NCI-H226 (cell line): ENCODE data around the gene NDEL1.
"Not testable (repeated sequence)": the region's sequence is repeated elsewhere in the genome, so short reads cannot be mapped to it uniquely, and the experiment has no call there.

Experiments used
- DNase-seq: peaks from one replicate; pipeline ENCODE4 v3.0.0-alpha.2; 2015

Gene NDEL1, protein sequence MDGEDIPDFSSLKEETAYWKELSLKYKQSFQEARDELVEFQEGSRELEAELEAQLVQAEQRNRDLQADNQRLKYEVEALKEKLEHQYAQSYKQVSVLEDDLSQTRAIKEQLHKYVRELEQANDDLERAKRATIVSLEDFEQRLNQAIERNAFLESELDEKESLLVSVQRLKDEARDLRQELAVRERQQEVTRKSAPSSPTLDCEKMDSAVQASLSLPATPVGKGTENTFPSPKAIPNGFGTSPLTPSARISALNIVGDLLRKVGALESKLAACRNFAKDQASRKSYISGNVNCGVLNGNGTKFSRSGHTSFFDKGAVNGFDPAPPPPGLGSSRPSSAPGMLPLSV

DNA sequence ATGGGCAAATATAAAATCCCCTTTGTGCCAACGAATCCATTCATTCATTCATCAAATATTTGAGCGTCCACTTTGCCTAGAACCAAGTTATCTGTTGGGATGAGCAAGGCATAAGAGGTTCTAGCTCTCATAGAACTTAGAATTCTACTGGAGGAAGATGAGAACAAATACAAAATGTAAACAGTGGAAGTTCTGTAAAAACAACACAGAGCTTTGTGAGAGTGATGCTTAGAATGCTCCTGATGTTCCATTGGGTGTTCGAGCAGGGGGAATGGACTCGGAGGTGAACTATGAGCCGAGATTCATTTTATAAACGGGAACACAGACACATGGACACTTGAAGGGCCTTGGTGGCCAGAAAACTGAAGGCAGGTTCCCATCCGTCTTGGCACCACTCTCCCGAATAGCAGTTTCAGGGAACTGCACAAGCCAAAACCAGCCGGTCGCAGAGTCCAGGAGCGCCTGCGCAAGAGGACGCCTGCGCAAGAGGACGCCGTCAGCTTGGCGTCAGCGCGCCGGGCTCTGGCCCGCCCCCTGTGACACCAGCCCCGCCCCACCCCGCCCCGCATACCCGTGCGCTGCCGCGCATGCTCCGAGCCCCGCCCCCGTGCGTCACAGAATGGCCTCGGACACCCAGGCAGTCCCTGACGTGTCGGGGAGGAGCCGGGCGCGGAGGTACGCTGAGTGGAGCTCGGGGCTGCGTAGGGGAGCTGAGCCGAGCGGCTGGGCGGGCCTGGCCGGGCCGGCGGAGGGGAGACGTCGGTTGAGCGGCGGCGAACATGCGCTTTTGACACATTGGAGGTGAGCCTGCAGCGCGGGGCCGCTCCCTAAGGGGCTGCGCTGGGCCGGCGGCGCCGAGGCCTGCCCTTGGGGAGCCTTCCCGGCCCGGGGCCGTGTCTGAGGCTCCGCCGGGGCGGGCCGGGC, at the start of gene NDEL1:
TSS of gene NDEL1 (plus strand) at position 640 of the 924 bp plus-strand sequence. CDS start 8,388 bp downstream, outside the sequence.
- DNase-seq: peak; percentile 97

DNA sequence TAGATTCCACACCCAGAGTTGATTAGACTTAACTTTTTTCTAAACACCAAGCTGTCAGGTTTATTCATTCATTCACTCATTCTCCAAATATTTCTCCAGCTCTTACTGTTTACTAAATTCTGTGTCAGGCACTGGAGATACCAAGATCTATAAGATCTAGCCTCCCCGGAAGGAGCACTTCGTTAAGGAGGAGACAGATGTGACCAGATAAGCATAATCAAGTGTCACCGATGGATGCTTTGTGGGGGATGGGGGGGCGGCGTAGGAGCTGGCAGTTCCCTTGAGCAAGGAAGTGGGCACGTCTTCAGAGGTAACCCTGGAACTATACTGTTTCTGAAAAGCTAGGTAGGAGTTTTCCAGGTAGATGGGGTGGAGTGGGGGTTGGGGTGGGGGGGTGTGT, 48.8 kb upstream of the NDEL1 start:
- no peak for DNase-seq

DNA sequence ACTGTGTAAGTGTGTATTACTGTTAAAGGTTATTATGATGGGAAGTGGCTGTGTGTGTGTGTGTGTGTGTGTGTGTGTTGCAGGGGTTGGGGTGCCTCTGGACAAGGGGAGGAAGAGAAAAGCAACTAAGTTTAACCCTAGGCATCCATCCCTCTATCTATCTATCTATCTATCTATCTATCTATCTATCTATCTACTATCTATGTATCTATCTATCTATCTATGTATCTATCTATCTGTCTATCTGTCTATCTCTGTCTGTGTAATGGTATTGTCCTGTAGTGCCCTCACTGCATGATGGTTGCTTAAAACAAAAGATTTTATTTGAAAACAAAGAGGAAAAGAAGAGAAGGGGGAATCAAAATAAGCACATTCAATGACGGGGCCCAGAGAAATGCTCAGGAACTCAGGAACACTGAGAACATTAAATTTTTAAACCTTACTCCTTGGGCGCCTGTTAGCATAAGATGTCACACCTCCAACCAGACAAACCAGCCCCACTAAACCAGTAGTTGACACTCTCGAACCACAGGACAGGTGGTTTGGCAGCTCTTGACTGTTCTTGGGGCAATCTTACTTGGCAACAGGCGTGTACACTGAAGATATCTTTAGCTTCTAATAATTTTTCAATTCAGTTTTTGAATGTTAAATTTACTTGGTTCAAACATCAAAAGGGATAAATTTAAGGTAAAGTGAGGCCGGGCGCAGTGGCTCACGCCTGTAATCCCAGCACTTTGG, 47.6 kb upstream of the NDEL1 start:
- DNase-seq: no peak

DNA sequence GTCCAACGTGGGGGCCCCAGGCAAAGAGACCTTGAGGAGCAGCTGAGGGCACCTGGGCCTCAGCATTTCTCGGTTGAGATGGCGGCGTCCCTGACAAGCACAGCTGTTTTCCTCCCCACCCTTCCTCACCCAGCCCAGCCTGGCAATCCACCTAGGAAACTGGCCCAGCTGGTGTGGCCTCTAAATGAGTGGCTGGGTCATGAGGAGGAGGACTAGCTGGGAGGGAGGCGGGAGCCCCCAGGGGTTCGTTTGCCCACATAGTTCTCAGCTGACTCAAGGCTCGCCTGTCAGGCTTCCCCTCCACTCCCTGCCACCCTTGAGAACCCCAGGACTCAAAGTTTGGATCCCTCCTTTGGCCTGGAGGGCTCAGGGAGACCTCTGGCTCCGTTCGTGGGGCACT, 44.0 kb upstream of the NDEL1 start:
- DNase-seq: peak; percentile 55

DNA sequence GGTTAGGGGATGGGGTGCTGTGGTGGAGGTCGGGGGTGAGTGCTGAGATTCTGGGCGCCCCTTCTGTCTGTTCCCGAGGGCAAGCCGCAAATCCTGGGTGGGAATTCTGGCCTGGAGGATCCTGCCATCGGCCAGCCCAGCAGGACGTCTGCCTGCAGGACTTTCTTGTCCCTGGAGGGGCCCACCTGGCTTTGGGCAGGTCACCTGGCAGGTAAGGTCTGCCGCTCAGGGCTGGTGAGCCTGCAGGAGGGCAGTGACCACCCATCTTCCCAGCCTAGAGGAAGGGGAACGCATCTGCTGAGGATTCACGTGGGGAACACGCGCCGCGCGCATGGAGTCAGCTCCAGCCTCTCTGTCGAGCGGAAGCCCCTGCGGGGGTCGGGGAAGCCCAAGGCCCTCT, 43.4 kb upstream of the NDEL1 start:
- no peak for DNase-seq

DNA sequence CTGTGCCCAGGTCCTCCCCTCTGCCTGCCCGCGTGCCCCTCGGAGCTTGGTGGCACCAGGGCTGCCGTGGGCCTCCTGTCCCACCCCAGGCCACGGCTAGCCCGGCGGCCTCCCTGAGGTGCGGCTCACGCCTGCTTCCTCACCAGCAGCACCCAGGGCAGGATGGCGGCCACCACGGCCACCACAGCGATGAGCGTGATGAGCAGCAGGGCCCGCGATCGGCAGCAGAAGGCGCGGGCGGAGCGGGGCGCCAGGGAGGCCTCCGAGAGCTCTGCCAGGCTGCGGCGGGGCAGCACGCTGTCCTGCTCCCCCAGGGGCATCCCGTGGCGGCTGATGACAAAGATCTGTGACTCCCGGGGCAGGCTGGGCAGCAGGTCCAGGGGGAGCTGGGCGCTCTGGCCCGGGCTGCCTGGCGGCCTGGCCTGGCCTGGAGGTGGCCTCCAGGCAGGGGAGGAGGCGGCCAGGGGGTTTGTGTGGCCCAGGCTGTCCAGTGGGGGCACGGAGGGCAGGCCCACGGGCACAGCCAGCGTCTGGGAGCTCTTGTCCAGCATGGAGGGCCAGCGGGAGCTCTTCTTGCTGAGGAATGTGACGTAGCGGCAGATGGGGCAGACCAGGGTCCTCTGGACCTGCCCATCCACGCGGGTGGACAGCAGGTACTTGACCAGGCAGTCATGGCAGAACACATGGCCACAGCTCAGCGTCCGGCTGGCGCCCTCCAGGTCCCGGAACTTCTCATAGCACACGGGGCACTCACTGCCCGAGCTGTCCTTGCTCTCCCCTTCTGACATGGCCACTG, 42.8 kb upstream of the NDEL1 start:
- no peak for DNase-seq

DNA sequence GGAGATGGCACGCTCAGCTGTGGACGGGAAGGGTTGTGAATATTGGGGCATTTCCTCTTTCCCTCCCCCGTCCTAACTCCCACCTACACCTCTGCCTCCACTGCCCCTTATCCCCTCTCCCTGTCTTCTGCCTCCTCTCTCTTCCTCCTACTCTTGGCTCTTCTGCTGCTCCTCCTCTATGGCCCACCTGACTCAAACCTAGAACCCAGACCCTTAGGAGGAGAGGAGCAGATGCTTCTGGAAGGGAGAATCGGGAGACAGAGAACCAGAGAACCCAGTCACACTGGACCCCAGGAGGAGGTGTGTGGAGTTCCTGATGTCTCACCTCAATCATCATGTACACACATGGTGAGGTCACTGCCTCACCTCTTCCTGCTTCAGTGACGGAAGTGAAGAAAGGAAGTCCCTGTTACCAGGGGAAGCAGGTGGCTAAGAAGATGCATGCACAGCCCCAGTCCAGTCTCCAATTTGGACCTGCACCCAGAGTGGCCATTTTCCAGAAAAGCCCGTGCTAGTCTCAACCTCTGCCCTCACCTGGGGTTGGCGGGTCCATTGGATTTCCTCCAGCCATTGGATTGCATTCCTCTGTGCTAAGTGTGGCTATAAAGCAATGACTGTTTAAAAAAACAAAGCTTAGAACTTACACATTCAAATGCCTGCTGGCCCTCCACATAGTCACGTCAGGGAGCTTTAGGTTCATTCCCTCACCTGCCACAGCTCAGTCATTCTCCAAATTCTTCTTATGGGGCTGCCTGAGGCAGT, 42.0 kb upstream of the NDEL1 start:
- peak; percentile 28 for DNase-seq

DNA sequence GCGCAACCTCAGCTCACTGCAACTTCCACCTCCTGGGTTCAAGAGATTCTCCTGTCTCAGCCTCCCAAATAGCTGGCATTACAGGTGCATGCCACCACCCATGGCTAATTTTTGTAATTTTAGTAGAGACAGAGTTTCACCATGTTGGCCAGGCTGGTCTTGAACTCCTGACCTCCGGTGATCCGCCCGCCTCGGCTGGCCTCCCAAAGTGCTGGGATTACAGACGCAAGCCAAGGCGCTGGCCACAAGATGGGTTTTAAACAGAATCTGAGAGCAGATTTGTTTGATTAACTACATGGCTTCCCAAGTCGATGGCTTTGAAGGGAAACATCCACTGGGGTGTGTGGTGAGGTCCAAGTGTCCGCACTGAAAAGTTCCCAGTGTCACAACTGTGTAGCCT, 41.2 kb upstream of the NDEL1 start:
- DNase-seq: not testable (repeated sequence)

DNA sequence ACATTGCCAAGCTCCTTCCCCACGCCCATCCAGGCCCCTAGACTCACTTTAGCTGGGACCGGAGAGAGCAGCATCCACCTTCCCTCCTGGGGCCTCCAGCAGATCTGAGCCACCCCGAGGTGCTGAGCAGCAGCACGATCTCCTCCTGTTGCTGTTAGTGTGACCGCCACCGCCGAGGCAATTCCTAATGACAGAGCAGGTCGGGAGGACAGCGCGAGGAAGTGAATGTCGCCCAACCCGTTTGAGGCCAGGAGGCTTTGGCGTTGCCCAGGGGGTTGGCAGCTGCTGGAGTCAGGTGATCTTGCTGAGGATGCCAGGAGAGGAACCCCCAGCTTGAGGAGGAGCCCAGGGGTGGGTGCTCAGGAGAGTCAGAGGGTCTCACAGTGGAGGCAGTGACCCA, 38.0 kb upstream of the NDEL1 start, which contains the start of gene RNF222:
TSS of gene RNF222 (minus strand) at position 192 of the 400 bp plus-strand sequence. CDS start 4,366 bp downstream, outside the sequence.
- DNase-seq: no peak

DNA sequence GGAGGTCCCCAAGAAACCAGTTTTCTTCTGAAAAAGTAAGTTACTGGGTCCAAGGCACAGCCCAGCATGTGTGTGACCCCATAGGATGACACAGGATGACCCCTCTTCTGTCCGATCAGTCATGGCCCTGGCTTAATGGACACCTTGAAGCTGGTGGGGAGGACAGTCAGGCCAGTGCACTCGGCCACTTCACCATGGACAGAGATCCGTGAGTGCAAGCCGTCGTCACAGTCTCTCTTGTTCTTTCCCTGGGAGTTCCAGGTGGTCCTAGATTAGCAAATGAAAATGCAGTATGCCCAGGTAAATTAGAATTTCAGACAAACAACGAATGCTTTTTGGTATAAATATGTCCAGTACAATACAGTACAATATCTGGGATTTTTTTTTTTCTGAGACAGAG, 36.7 kb upstream of the NDEL1 start:
- no peak for DNase-seq

DNA sequence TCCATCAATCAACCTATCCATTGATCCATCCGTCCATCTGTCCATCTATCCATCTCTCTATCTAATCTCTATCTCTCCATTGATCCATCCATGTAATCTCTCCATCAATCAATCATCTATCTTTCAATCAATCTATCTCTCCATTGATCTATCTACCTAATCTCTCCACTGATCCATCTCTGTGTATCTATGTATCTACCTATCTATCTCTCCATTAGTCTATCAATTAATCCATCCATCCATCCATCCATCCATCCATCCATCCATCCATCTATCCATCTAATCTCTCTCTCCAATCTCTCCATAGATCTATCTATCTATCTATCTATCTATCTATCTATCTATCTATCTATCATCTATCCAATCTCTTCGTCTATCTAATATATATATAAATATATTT, 34.6 kb upstream of the NDEL1 start:
- no peak for DNase-seq

DNA sequence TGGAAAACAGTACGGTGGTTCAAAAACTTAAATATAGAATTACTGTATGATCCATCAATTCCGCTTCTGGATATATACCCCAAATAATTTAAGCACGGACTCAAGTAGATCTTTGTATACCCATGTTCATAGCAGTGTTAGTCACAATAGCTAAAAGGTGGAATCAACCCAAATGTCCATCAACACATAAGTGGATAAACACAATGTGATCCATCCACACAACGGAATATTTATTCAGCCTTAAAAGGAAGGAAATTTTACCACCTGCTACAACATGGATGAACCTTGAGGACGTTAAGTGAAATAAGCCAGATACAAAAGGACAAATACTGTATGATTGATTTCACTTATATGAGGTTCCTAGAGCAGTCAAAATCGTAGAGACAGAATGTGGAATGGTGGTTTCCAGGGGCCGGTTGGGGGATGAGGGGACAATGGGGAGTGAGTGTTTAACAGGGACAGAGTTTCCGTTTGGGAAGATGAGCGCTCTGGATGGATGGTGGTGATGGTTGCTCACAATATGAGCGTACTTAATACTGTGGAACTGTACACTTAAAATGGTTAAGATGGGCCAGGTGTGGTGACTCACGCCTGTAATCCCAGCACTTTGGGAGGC, 32.7 kb upstream of the NDEL1 start:
- no peak for DNase-seq

DNA sequence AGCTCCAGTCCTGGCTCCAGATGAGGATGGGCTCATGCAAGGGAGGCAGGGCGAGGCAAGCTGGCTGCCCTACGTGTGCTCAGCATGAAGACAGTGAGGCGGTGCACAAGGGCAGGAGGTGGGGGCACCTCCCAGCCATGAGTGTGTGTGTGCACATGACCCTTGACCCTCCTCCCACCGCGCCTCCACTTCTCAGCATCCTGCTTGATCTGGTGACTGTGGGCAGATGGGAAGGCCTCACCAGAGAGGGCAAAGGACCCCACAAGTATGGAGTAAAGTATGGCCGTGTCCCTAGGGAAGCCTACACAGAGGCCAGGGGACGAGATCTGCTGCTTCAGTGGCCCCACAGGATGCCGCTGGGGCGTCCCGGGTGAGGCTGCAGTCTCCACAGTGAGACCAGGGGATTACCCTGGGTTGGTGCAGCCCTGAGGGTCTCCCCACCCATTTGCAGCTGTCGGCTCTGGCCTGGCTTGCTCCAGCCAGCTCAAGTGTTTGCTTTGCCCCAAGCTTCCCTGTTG, 30.1 kb upstream of the NDEL1 start:
- no peak for DNase-seq

DNA sequence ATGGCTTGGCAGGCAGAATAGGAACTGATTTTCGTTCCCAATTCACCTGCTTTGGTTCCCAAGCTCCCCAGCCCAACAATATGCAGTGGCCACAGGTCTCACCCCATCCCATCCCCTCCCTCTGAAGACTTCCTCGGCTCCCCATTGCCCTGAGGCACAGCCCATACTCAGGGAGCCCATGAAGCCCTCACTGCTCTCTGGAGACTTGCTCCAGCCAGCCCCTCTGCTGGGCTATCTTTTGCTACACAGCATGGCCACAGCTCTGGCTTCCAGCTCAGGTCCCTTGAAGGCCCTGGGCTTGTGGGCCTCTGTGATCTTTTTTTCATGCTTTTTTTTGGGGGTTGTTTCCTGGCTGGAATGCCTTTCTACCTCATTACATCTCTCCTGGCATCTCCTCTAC, 29.5 kb upstream of the NDEL1 start:
- no peak for DNase-seq

DNA sequence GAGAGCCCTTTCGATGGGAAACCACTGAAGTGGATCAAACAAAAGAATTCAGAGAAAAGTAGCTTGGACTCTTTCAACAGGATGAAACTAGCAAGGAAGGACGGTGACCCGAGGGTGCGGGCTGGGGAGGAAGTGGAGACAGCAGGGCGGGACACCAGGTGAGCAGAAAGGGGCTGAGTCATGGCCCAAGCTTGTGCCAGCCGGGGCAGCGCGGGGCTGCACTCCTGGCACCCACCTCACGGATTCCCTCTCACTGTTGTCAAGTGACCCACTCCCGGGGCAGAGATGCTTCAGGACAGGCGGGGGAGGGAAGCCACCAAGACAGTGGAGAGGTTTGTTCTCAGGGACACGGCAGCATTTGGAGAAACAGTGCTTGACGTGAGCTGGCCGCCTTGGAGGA, 27.3 kb upstream of the NDEL1 start:
- DNase-seq: no peak

DNA sequence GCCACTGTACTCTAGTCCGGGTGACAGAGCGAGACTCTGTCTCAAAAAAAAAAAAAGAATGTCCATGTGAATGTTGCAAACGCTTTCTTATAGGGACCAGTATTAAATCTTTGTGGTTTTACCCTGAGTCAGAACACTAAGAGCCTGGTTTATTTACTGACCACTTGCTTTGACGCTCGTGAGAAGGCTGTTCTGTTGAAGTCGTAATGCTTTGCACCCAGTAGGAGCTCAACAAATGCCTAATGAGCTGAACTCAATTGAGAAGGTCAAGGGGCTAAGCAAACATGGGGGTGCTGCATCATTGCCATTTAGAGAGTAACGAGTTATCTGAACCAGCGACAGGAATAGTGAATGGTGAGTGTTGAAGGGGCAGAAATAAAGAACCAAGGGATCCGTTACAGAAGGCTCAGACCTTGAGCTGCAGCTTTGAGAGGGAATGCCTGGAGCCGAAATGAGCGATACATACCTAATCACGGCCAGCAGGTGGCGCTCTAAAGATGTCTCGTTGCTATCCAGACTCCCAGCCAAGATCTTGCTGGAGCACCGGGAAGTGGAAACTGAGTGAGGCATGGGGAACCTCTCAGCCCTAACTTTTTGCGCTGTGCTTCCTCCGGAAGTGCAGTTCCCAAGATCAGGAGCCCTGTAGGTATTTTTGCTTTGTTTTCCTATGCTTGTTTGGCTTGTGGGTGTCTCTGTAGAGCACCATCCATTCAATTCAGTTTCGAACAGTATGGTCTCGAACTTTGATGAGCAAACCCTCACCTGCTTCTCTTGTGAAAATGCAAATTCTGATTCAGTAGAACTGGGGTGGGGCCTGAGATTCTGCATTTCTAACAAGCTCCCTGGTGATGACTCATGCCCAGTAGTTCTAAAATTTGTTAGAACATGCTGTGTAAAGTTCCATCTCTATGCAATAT, 25.5 kb upstream of the NDEL1 start:
- DNase-seq: peak; percentile 72

DNA sequence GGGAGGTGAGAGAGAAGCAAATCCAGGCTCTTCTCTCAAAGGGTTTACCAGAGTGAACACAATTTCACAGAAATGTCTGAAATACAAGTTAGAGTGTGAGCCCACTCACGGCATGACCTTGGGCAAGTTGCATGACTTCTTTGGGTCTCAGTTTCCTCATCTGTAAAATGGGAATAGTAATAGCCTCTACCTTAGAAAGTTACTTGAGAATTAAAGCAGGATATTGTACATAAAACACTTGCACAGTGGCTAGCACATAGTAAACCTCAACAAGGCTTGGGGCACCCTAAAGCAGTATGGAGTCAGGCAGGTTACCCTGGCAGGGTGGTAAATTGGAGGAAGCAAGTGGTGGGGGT, 24.8 kb upstream of the NDEL1 start:
- DNase-seq: no peak

DNA sequence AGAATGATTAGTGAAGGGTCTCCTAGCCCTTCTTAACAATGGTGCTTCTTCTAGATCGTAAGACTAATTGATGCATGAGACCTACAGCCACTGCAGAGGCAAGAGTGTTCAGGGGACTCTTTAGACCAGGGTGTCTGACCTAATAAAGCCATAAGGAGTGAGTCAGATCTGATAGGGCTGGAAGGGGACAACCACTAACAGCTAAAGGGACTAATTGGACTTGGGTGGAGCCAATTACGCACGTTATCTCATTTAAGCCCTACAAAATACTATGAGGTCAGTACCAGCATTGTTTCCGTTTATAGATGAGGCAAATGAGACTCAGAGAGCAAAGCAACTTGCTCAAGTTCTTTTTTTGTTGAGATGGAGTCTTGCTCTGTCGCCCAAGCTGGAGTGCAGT, 23.6 kb upstream of the NDEL1 start:
- no peak for DNase-seq

DNA sequence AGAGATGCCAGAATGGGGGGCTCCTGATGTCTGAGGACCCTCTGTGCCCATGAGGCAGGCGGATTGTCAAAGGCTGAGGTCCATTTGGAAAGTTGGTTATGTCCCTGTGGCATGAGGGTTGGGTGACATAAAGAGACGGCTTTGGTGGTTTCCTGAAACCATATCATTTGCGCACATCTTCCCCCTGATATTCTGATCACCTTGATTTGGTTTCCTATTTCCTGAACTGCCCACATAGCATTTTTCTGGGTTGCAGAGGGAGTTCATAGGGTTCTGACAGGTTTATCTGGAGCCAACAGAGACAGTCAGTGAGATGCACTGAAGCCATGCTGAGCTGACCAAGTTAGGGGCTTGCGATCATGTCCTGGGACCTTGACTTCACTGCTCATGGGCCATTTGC, 22.4 kb upstream of the NDEL1 start:
- no peak for DNase-seq

DNA sequence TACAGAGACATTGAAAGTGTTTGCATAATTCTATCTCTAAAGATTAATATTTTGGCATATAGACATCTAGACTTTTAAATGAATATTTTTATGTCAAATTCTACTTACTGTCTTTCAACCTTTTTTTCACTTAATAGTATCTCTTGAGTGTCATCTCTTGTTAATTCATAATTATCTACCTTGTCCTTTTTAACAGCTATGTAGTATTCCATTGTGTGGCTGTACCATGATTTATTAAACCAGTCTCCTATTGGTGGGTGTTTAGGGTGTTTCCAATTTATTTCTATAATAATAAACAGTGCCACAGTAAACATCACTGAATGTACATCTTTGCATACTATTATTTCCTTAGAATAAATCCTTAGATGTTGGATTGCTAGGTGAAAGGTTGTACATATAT, 21.7 kb upstream of the NDEL1 start:
- no peak for DNase-seq
